H9 (cell line): ENCODE results near the gene MYO15B. TPM values are rescaled to one million over a fixed set of nuclear protein-coding genes. Genes with fewer than 3 reads are reported as not detected.
A peak's percentile ranks its signal among the peaks of the same experiment; 100 is the strongest.

Experiments
- DNase-seq: peaks from one replicate; pipeline ENCODE4 v3.0.0-alpha.2; 2017
- H2AFZ ChIP-seq: one replicate; pipeline ENCODE4 v1.6.1; 2013; ENCODE audit warnings: mild to moderate bottlenecking, low read length, control low read depth, moderate library complexity
- H2AK5ac ChIP-seq: 2 replicates; pipeline ENCODE4 v1.6.1; 2013; ENCODE audit warnings: low read length, control low read depth, mixed read lengths; ENCODE audit not compliant: insufficient read length
- H2BK120ac ChIP-seq: one replicate; pipeline ENCODE4 v1.6.1; 2013; ENCODE audit warnings: low read depth, mild to moderate bottlenecking, low read length, control low read depth, inconsistent platforms; ENCODE audit not compliant: poor library complexity, severe bottlenecking
- H2BK12ac ChIP-seq: 2 replicates; pipeline ENCODE4 v1.6.1; 2013; ENCODE audit warnings: low read length, control low read depth, mixed read lengths, low read depth; ENCODE audit not compliant: insufficient read length
- H2BK15ac ChIP-seq: 2 replicates; pipeline ENCODE4 v1.6.1; 2013; ENCODE audit warnings: low read depth, low read length, control low read depth
- H2BK20ac ChIP-seq: one replicate; pipeline ENCODE4 v1.6.1; 2013; ENCODE audit warnings: low read depth, mild to moderate bottlenecking, low read length, control low read depth, inconsistent platforms; ENCODE audit not compliant: poor library complexity, severe bottlenecking
- H2BK5ac ChIP-seq: 2 replicates; pipeline ENCODE4 v1.6.1; 2013; ENCODE audit warnings: low read length, control low read depth, mixed read lengths; ENCODE audit not compliant: insufficient read length
- H3K14ac ChIP-seq: 2 replicates; pipeline ENCODE4 v1.6.1; 2013; ENCODE audit warnings: low read length, control low read depth; ENCODE audit not compliant: insufficient read depth
- H3K18ac ChIP-seq: 2 replicates; pipeline ENCODE4 v1.6.1; 2013; ENCODE audit warnings: low read depth, mild to moderate bottlenecking, mixed read lengths, low read length, control low read depth; ENCODE audit not compliant: insufficient read length
- H3K23ac ChIP-seq: 2 replicates; pipeline ENCODE4 v1.6.1; 2013; ENCODE audit warnings: low read length, control low read depth, mixed read lengths, low read depth; ENCODE audit not compliant: insufficient read length
- H3K23me2 ChIP-seq: 2 replicates; pipeline ENCODE4 v1.6.1; 2013; ENCODE audit warnings: low read depth, mild to moderate bottlenecking, mixed read lengths, low read length, control low read depth; ENCODE audit not compliant: insufficient read length, poor library complexity, severe bottlenecking
- H3K27ac ChIP-seq: 2 replicates; pipeline ENCODE4 v1.5.1; 2013; ENCODE audit warnings: low read length, control low read depth, mixed read lengths, low read depth; ENCODE audit not compliant: insufficient read length
- H3K27me3 ChIP-seq: 2 replicates; pipeline ENCODE4 v1.6.1; 2013; ENCODE audit warnings: low read length, control low read depth, inconsistent platforms; ENCODE audit not compliant: insufficient read depth
- H3K4ac ChIP-seq: 2 replicates; pipeline ENCODE4 v1.6.1; 2013; ENCODE audit warnings: low read depth, mild to moderate bottlenecking, control low read depth, inconsistent platforms, low read length, moderate library complexity
- H3K4me1 ChIP-seq: 2 replicates; pipeline ENCODE4 v1.6.1; 2013; ENCODE audit warnings: low read length, control low read depth, inconsistent platforms; ENCODE audit not compliant: insufficient read depth
- H3K4me2 ChIP-seq: 2 replicates; pipeline ENCODE4 v1.6.1; 2013; ENCODE audit warnings: low read length, control low read depth, mixed read lengths; ENCODE audit not compliant: insufficient read length, insufficient read depth
- H3K56ac ChIP-seq: 2 replicates; pipeline ENCODE4 v1.6.1; 2013; ENCODE audit warnings: low read depth, mild to moderate bottlenecking, mixed read lengths, low read length, control low read depth; ENCODE audit not compliant: insufficient read length
- H3K79me1 ChIP-seq: 2 replicates; pipeline ENCODE4 v1.6.1; 2013; ENCODE audit warnings: low read depth, mild to moderate bottlenecking, moderate library complexity, low read length, control low read depth, inconsistent platforms; ENCODE audit not compliant: insufficient read depth, poor library complexity, severe bottlenecking
- H3K79me2 ChIP-seq: 2 replicates; pipeline ENCODE4 v1.6.1; 2013; ENCODE audit warnings: low read length, control low read depth, inconsistent platforms; ENCODE audit not compliant: insufficient read depth
- H3K9ac ChIP-seq: 2 replicates; pipeline ENCODE4 v1.6.1; 2013; ENCODE audit warnings: low read length, control low read depth, mixed read lengths; ENCODE audit not compliant: insufficient read length; ENCODE audit errors: extremely low read depth
- H3K9me3 ChIP-seq: one replicate; pipeline ENCODE4 v1.6.1; 2013; ENCODE audit warnings: low read depth, low read length, inconsistent platforms; ENCODE audit not compliant: control insufficient read depth
- H3T11ph ChIP-seq: one replicate; pipeline ENCODE4 v1.6.1; 2013; ENCODE audit warnings: mild to moderate bottlenecking, low read length, control low read depth, inconsistent platforms
- H4K20me1 ChIP-seq: one replicate; pipeline ENCODE4 v1.6.1; 2013; ENCODE audit not compliant: control insufficient read depth, insufficient read length, insufficient read depth
- H4K5ac ChIP-seq: 2 replicates; pipeline ENCODE4 v1.6.1; 2013; ENCODE audit warnings: low read depth, mild to moderate bottlenecking, mixed read lengths, low read length, control low read depth; ENCODE audit not compliant: insufficient read length
- H4K8ac ChIP-seq: replicated peaks from 2 replicates; pipeline ENCODE4 v1.6.1; 2013; ENCODE audit warnings: low read length, control low read depth, mixed read lengths, low read depth; ENCODE audit not compliant: insufficient read length
- H4K91ac ChIP-seq: 2 replicates; pipeline ENCODE4 v1.6.1; 2013; ENCODE audit warnings: low read depth, mild to moderate bottlenecking, moderate library complexity, mixed read lengths, low read length, control low read depth; ENCODE audit not compliant: insufficient read length
- H3K27ac Mint-ChIP-seq, 3 experiments: 2 replicates in 2 of 3; 3 replicates in 1 of 3; pipeline ENCODE4 v1.8.0; 2020 to 2021; ENCODE audit warnings: mixed read lengths in 3 of 3, mild to moderate bottlenecking in 1 of 3, moderate library complexity in 1 of 3
- H3K27me3 Mint-ChIP-seq: 2 replicates; pipeline ENCODE4 v1.8.0; 2021; ENCODE audit warnings: low read depth, mild to moderate bottlenecking, moderate library complexity, mixed read lengths
- H3K36me3 Mint-ChIP-seq, 3 experiments: 2 replicates in 2 of 3; 3 replicates in 1 of 3; pipeline ENCODE4 v1.8.0; 2020 to 2021; ENCODE audit warnings: low read depth in 3 of 3, mixed read lengths in 3 of 3; ENCODE audit not compliant: insufficient read depth in 1 of 3
- H3K4me1 Mint-ChIP-seq, 2 experiments: 2 replicates each; pipeline ENCODE4 v1.8.0; 2020; ENCODE audit warnings: mixed read lengths in 2 of 2
- H3K4me3 Mint-ChIP-seq, 2 experiments: 2 replicates in 1 of 2; 3 replicates in 1 of 2; pipeline ENCODE4 v1.8.0; 2020 to 2021; ENCODE audit warnings: mild to moderate bottlenecking in 2 of 2, mixed read lengths in 2 of 2, moderate library complexity in 1 of 2
- H3K9me3 Mint-ChIP-seq, 2 experiments: 2 replicates in 1 of 2; 3 replicates in 1 of 2; pipeline ENCODE4 v1.8.0; 2020; ENCODE audit warnings: mild to moderate bottlenecking in 2 of 2, mixed read lengths in 2 of 2, moderate library complexity in 1 of 2
- WGBS: extraction: QIAGEN DNeasy Blood & Tissue Kit; methylation state at CpG from one replicate; pipeline ENCODE4 v1.1.7; 2013; ENCODE audit warnings: missing lambda C conversion rate, low lambda C conversion rate, mixed read lengths; ENCODE audit not compliant: insufficient read length; ENCODE audit errors: extremely low coverage; 5-methylcytosine and 5-hydroxymethylcytosine counted together
- total RNA-seq: library from RNA; stranded (reverse); gene quantifications from 2 replicates; pipeline ENCODE4 v1.2.1, GENCODE V29; 2021
- TF ChIP-seq, protein P1 (sequence below): fragments of 200-600 bp; sonication (generic); conservative IDR thresholded peaks from 3 replicates; pipeline ENCODE4 v1.8.0; 2021; ENCODE audit warnings: antibody characterized with exemption, mild to moderate bottlenecking

The MYO15B gene
- total RNA-seq, 1 experiment from 2014 or later: 41.9 TPM

DNA sequence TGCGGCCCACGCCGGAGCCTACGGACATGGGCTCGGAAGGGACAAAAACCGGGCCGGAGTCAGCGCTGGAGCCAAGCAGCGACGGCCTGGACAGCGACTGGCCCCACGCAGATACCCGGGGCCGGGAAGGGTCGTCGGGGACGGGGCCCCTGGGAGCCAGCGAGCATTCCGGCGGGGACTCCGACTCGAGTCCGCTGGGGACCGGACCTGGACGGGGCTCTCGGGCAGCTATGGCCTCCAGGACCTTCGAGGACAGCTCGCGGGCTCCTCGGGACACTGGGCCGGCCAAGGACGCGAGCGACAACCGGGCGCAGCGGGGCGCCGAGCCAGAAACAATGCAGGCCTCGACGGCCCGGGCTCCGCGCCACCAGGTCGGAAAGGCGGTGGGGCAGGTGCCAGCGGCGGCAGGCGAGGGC lies 1.0 kb downstream of the MYO15B start:
- no peak overlapping the region for H2BK5ac ChIP-seq
- H3K4me1 Mint-ChIP-seq: peaks cover 4 to 5% of the 10 kb centered on the region in 2 experiments; a peak in 3 of 4 replicates
- no peak overlapping the region for H4K91ac ChIP-seq
- H3K9ac ChIP-seq: no peak overlapping the region
- no peak overlapping the region for H2BK20ac ChIP-seq
- no peak overlapping the region for H2BK15ac ChIP-seq
- H3K23me2 ChIP-seq: peaks cover 13% of the 10 kb centered on the region
- no peak overlapping the region for H3K27ac ChIP-seq
- peaks cover 5 to 7% of the 10 kb centered on the region in 2 experiments; a peak in 4 of 5 replicates for H3K9me3 Mint-ChIP-seq
- H3K79me1 ChIP-seq: no peaks in the 10 kb centered on the region
- H4K20me1 ChIP-seq: no peaks in the 10 kb centered on the region
- H4K8ac ChIP-seq: no peak overlapping the region
- H3K4me1 ChIP-seq: 0 out of 2 replicates have a peak, but pooled peaks cover 3% of the 10 kb centered on the region
- peak overlapping the region; percentile 62; the same call in 1 of the 2 replicates for H3K14ac ChIP-seq
- H3K23ac ChIP-seq: no peak overlapping the region
- H3K27ac Mint-ChIP-seq: no peak overlapping the region
- H3K27me3 Mint-ChIP-seq: peaks cover 4% of the 10 kb centered on the region
- H3K4ac ChIP-seq: no peak overlapping the region
- H3K4me2 ChIP-seq: peak overlapping the region; percentile 43
- H3K27me3 ChIP-seq: no peaks in the 10 kb centered on the region
- no peak for DNase-seq
- H3T11ph ChIP-seq: no peak overlapping the region
- H3K4me3 Mint-ChIP-seq: peak overlapping the region; percentile 57; a peak in 3 of 5 replicates
- no peak overlapping the region for H2BK120ac ChIP-seq
- H2AFZ ChIP-seq: no peak overlapping the region
- WGBS: no CpG with 5 or more reads among the region's 49 CpGs
- peak overlapping the region; percentile 46 for H3K18ac ChIP-seq
- no peaks in the 10 kb centered on the region for H3K9me3 ChIP-seq
- no peak overlapping the region for H2BK12ac ChIP-seq
- TF ChIP-seq, protein P1, sequence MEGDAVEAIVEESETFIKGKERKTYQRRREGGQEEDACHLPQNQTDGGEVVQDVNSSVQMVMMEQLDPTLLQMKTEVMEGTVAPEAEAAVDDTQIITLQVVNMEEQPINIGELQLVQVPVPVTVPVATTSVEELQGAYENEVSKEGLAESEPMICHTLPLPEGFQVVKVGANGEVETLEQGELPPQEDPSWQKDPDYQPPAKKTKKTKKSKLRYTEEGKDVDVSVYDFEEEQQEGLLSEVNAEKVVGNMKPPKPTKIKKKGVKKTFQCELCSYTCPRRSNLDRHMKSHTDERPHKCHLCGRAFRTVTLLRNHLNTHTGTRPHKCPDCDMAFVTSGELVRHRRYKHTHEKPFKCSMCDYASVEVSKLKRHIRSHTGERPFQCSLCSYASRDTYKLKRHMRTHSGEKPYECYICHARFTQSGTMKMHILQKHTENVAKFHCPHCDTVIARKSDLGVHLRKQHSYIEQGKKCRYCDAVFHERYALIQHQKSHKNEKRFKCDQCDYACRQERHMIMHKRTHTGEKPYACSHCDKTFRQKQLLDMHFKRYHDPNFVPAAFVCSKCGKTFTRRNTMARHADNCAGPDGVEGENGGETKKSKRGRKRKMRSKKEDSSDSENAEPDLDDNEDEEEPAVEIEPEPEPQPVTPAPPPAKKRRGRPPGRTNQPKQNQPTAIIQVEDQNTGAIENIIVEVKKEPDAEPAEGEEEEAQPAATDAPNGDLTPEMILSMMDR: no peak
- H3K56ac ChIP-seq: no peak overlapping the region
- H3K36me3 Mint-ChIP-seq: peaks cover 0 to 3% (median 1%) of the 10 kb centered on the region in 3 experiments; a peak in 4 of 7 replicates
- no peak overlapping the region for H4K5ac ChIP-seq
- no peaks in the 10 kb centered on the region for H3K79me2 ChIP-seq
- no peak overlapping the region for H2AK5ac ChIP-seq
